Kidney (tissue), 14 donors: Measurements from ENCODE around the gene FANCI. TPM values are rescaled to one million over a fixed set of nuclear protein-coding genes. Genes with fewer than 3 reads are reported as not detected.

ENCODE experiments used
- DNase-seq, 5 donors: peaks; one replicate each; pipeline ENCODE4 v3.0.0-alpha.2; 2013 to 2020
- FAIRE-seq: peaks from 2 replicates; lab custom pipeline; 2012; peaks lifted over from hg19 to GRCh38; lab: Jason Lieb, UNC
- H3K27ac ChIP-seq, 2 donors: one replicate each; pipeline ENCODE4 v1.7.0; 2013; ENCODE audit warnings: low read depth in 2 of 2, low read length in 2 of 2, inconsistent platforms in 1 of 2
- H3K27me3 ChIP-seq: one replicate; pipeline ENCODE4 v1.7.1; 2013; ENCODE audit warnings: low read length, inconsistent platforms; ENCODE audit not compliant: control insufficient read depth, insufficient read depth
- H3K36me3 ChIP-seq, 3 donors: one replicate each; pipeline versions ENCODE4 v1.7.0 to v1.7.1; 2013; ENCODE audit warnings: low read length in 3 of 3, control low read depth in 1 of 3, inconsistent platforms in 1 of 3; ENCODE audit not compliant: insufficient read depth in 3 of 3, control insufficient read depth in 2 of 3
- H3K4me1 ChIP-seq, 3 donors: one replicate each; pipeline versions ENCODE4 v1.7.0 to v1.7.1; 2013; ENCODE audit warnings: low read length in 3 of 3, inconsistent platforms in 1 of 3, low read depth in 1 of 3; ENCODE audit not compliant: control insufficient read depth in 2 of 3, insufficient read depth in 2 of 3
- H3K4me3 ChIP-seq, 3 donors: one replicate each; pipeline versions ENCODE4 v1.7.0 to v1.8.1; 2013; ENCODE audit warnings: low read length in 3 of 3, control low read depth in 1 of 3, inconsistent platforms in 1 of 3
- H3K9ac ChIP-seq, 3 donors: one replicate each; pipeline versions ENCODE4 v1.7.0 to v1.7.1; 2013; ENCODE audit warnings: low read length in 3 of 3, control low read depth in 1 of 3, inconsistent platforms in 1 of 3
- H3K9me3 ChIP-seq, 3 donors: one replicate each; pipeline versions ENCODE4 v1.7.0 to v1.7.1; 2013; ENCODE audit warnings: low read length in 3 of 3, control low read depth in 1 of 3, inconsistent platforms in 1 of 3; ENCODE audit not compliant: control insufficient read depth in 2 of 3, insufficient read depth in 1 of 3
- CTCF ChIP-seq: IDR thresholded peaks from 3 replicates; pipeline ENCODE4 v1.5.1; 2012; ENCODE audit warnings: mild to moderate bottlenecking, moderate library complexity, borderline replicate concordance; ENCODE audit not compliant: insufficient read depth; ENCODE audit errors: extremely low read depth
- intact Hi-C: fragments of 100-400 bp; cut with DNase I; formaldehyde crosslinking; loops from one replicate; pipeline ENCODE4 v1.11.1; 2022
- polyA plus RNA-seq: library from polyadenylated mRNA; stranded (reverse); fragments of 350-450 nt; fragmentation: Illumina TruSeq; extraction: RNeasy Lipid Tissue Mini Kit (QIAGEN cat#74804); gene quantifications from one replicate; pipeline ENCODE4 v1.2.3, GENCODE V29; 2014; ENCODE audit warnings: low read depth, low replicate concordance; ENCODE audit not compliant: insufficient read depth
- total RNA-seq: library from RNA; stranded (reverse); fragmentation: NEBNext Ultra II Directional; extraction: Animal tissue kit (Norgen Biotek cat#: 25700); gene quantifications from one replicate; pipeline ENCODE4 v1.2.1, GENCODE V29; 2021
- donor health status: control.
- donor health status: control.
- donor health status: control.
- donor health status: control.
- donor health status: control.
- donor health status: DM: yes; HTN: yes; CAD: no.
- donor health status: Normal renal cell carcinoma (clear cell type).

FANCI gene
- total and polyA plus RNA-seq, 2 donors from 2014 or later = 2.4 to 6.6 TPM

- H3K4me1 ChIP-seq = no peaks in the 10 kb centered on the region
- no peak for TF ChIP-seq CTCF
- no peaks in the 10 kb centered on the region for H3K9me3 ChIP-seq
- no peak for FAIRE-seq
- H3K36me3 ChIP-seq = no peaks in the 10 kb centered on the region
- peak in 1 of 5 donors; percentile 35 for DNase-seq
- intact Hi-C loops = no loop called here
- H3K27ac ChIP-seq = no peak within 1 kb of the TSS
- H3K27me3 ChIP-seq = no peaks in the 10 kb centered on the region
- no peak within 1 kb of the TSS for H3K4me3 ChIP-seq
- no peak within 1 kb of the TSS for H3K9ac ChIP-seq
Measured at GRCh38 chr15:89221543-89221942, 22.2 kb upstream of the FANCI start, which contains the start of gene RLBP1. Gene RLBP1, minus strand, starts transcription at chr15:89221579. Its CDS starts 2,604 bp downstream, at chr15:89218975.

GRCh38 chr15:89225588-89225987, 18.2 kb upstream of the FANCI start:
- TF ChIP-seq CTCF = no peak
- Histone ChIP-seq H3K4me1 (no peaks in the 10 kb centered on the region), H3K4me3 (no peak overlapping the region), H3K9me3 (no peaks in the 10 kb centered on the region), H3K27ac (no peak overlapping the region), H3K27me3 (no peaks in the 10 kb centered on the region), H3K9ac (no peak overlapping the region), H3K36me3 (no peaks in the 10 kb centered on the region)
- intact Hi-C loops = no loop called here
- DNase-seq (no peak), FAIRE-seq (no peak)

GRCh38 chr15:89226359-89227221, 17.2 kb upstream of the FANCI start:
- Histone ChIP-seq H3K9ac (no peak overlapping the region), H3K36me3 (no peaks in the 10 kb centered on the region), H3K4me3 (no peak overlapping the region), H3K4me1 (no peaks in the 10 kb centered on the region), H3K9me3 (no peaks in the 10 kb centered on the region), H3K27ac (no peak overlapping the region), H3K27me3 (no peaks in the 10 kb centered on the region)
- FAIRE-seq (no peak), DNase-seq (no peak)
- no peak for TF ChIP-seq CTCF
- intact Hi-C loops = no loop called here
